SK-N-SH treated with all-trans-retinoic acid at 6 μM for 48 hours (cell line): ENCODE measurements around the gene NDUFV3.
"Not testable (repeated sequence)": the region's sequence is repeated elsewhere in the genome, so short reads cannot be mapped to it uniquely, and the experiment has no call there.

ENCODE experiments used
- BACH2 ChIP-seq: fragments of 250-450 bp; sonication (Bioruptor Pico); IDR thresholded peaks from 2 replicates; pipeline ENCODE4 v1.9.0; 2021; ENCODE audit warnings: mild to moderate bottlenecking, borderline replicate concordance
- CSDC2 ChIP-seq: fragments of 250-450 bp; sonication (Bioruptor Pico); IDR thresholded peaks from 2 replicates; pipeline ENCODE4 v1.5.0; 2020; ENCODE audit warnings: mild to moderate bottlenecking, moderate library complexity
- GLIS3 ChIP-seq: fragments of 250-450 bp; sonication (Bioruptor Pico); IDR thresholded peaks from 2 replicates; pipeline ENCODE4 v1.5.0; 2020; ENCODE audit warnings: mild to moderate bottlenecking, moderate library complexity
- ISL1 ChIP-seq: fragments of 250-450 bp; sonication (Bioruptor Pico); IDR thresholded peaks from 2 replicates; pipeline ENCODE4 v2.1.2; 2022; ENCODE audit warnings: mild to moderate bottlenecking, moderate library complexity
- TOX ChIP-seq: fragments of 250-450 bp; sonication (Bioruptor Pico); IDR thresholded peaks from 2 replicates; pipeline ENCODE4 v1.8.0; 2021; ENCODE audit warnings: mild to moderate bottlenecking, moderate library complexity, borderline replicate concordance
- ZFP3 ChIP-seq: fragments of 250-450 bp; sonication (Bioruptor Pico); IDR thresholded peaks from 2 replicates; pipeline ENCODE4 v1.5.0; 2020; ENCODE audit warnings: mild to moderate bottlenecking, moderate library complexity
- ZFP30 ChIP-seq: fragments of 450-650 bp; formaldehyde crosslinking; IDR thresholded peaks from 2 replicates; pipeline ENCODE4 v1.5.0; 2022; ENCODE audit warnings: mild to moderate bottlenecking, moderate library complexity
- TF ChIP-seq, protein P1 (sequence below): fragments of 250-450 bp; sonication (Bioruptor Pico); IDR thresholded peaks from 2 replicates; pipeline ENCODE4 v1.8.0; 2020; ENCODE audit warnings: mild to moderate bottlenecking, moderate library complexity, borderline replicate concordance
- TF ChIP-seq, protein P2 (sequence below): fragments of 250-450 bp; sonication (Bioruptor Pico); IDR thresholded peaks from 2 replicates; pipeline ENCODE4 v1.5.1; 2021; ENCODE audit warnings: mild to moderate bottlenecking, moderate library complexity
- TF ChIP-seq, protein P3 (sequence below): fragments of 250-450 bp; sonication (Bioruptor Pico); IDR thresholded peaks from 2 replicates; pipeline ENCODE4 v1.8.0; 2021; ENCODE audit warnings: low read depth, mild to moderate bottlenecking, moderate library complexity, borderline replicate concordance

DNA sequence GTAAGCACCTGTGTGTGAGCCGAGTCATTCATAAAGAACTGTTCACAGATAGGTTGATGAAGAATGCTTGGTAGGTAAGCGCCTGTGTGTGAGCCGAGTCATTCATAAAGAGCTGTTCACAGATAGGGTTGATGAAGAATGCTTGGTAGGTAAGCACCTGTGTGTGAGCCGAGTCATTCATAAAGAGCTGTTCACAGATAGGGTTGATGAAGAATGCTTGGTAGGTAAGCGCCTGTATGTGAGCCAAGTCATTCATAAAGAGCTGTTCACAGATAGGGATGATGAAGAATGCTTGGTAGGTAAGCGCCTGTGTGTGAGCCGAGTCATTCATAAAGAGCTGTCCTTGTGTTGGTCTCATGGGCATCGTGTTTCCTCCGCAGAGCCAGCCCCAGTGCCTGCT, 15.4 kb downstream of the NDUFV3 start:
- TF ChIP-seq, protein P1, sequence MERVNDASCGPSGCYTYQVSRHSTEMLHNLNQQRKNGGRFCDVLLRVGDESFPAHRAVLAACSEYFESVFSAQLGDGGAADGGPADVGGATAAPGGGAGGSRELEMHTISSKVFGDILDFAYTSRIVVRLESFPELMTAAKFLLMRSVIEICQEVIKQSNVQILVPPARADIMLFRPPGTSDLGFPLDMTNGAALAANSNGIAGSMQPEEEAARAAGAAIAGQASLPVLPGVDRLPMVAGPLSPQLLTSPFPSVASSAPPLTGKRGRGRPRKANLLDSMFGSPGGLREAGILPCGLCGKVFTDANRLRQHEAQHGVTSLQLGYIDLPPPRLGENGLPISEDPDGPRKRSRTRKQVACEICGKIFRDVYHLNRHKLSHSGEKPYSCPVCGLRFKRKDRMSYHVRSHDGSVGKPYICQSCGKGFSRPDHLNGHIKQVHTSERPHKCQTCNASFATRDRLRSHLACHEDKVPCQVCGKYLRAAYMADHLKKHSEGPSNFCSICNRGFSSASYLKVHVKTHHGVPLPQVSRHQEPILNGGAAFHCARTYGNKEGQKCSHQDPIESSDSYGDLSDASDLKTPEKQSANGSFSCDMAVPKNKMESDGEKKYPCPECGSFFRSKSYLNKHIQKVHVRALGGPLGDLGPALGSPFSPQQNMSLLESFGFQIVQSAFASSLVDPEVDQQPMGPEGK (CRISPR knock-in tag), result not testable (repeated sequence)
- TF ChIP-seq, protein P2, sequence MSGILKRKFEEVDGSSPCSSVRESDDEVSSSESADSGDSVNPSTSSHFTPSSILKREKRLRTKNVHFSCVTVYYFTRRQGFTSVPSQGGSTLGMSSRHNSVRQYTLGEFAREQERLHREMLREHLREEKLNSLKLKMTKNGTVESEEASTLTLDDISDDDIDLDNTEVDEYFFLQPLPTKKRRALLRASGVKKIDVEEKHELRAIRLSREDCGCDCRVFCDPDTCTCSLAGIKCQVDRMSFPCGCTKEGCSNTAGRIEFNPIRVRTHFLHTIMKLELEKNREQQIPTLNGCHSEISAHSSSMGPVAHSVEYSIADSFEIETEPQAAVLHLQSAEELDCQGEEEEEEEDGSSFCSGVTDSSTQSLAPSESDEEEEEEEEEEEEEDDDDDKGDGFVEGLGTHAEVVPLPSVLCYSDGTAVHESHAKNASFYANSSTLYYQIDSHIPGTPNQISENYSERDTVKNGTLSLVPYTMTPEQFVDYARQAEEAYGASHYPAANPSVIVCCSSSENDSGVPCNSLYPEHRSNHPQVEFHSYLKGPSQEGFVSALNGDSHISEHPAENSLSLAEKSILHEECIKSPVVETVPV, result not testable (repeated sequence)
- not testable (repeated sequence) for TF ChIP-seq TOX (CRISPR knock-in tag); ISL1; CSDC2; BACH2 (CRISPR knock-in tag); GLIS3 (CRISPR knock-in tag); ZFP3 (CRISPR knock-in tag); ZFP30
- TF ChIP-seq, protein P3, sequence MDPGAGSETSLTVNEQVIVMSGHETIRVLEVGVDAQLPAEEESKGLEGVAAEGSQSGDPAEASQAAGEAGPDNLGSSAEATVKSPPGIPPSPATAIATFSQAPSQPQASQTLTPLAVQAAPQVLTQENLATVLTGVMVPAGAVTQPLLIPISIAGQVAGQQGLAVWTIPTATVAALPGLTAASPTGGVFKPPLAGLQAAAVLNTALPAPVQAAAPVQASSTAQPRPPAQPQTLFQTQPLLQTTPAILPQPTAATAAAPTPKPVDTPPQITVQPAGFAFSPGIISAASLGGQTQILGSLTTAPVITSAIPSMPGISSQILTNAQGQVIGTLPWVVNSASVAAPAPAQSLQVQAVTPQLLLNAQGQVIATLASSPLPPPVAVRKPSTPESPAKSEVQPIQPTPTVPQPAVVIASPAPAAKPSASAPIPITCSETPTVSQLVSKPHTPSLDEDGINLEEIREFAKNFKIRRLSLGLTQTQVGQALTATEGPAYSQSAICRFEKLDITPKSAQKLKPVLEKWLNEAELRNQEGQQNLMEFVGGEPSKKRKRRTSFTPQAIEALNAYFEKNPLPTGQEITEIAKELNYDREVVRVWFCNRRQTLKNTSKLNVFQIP, result not testable (repeated sequence)
